ENCODE results near the gene IGSF9B.

Gene IGSF9B

GRCh38 chr11:133896642-133897330, 60.0 kb downstream of the IGSF9B start:
- DNase-seq = no peak

- DNase-seq = no peak
These were observed 60.7 kb downstream of the IGSF9B start for GRCh38 chr11:133896028-133896427.

- no peak for DNase-seq
These were observed 61.2 kb downstream of the IGSF9B start for GRCh38 chr11:133895551-133895950.

GRCh38 chr11:133895061-133895479, 61.7 kb downstream of the IGSF9B start:
- no peak for DNase-seq

GRCh38 chr11:133893381-133893780, 63.4 kb downstream of the IGSF9B start:
- DNase-seq = no peak

GRCh38 chr11:133892584-133893380, 64.0 kb downstream of the IGSF9B start:
- no peak for DNase-seq

DNA sequence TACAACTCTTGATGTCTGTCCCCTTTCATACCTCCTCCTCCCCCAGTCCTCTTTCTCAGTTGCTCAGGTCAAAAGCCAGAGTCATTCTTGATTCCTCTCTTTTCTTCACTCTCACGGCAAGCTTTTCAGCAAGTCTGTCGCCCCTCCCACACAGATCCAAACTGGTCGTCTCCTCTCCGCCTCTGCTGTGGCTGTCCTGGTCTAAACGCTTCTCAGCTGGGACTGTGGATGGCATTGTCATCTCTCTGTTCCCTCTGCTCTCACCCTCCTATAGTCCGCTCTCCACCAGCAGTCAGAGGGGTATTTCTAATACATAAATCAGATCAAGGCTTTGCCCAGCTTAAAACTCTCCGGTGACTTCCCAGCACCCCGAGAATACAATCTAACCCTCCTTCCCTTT, 64.6 kb downstream of the IGSF9B start:
- DNase-seq = no peak

GRCh38 chr11:133889893-133890292, 66.9 kb downstream of the IGSF9B start:
- no peak for DNase-seq

DNA sequence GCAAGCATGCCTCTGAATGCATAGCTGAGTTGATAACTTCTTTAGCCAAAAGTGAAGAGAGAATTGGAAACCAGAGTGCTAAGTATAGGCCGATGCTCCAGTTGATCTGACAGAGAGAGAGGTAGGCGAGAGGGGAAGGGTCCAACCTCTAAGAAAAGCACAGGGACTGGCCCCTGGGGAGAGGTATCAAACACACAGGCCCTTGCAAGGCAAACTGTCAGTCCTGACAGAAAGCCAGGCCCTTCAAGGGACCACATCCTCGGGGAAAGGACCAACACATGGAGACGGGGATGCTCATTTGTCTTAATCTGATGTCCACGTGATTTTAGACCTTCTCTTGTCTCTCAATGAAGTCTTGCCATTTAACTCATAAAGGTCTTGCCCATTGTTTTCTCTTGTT, 67.6 kb downstream of the IGSF9B start:
- no peak for DNase-seq

DNA sequence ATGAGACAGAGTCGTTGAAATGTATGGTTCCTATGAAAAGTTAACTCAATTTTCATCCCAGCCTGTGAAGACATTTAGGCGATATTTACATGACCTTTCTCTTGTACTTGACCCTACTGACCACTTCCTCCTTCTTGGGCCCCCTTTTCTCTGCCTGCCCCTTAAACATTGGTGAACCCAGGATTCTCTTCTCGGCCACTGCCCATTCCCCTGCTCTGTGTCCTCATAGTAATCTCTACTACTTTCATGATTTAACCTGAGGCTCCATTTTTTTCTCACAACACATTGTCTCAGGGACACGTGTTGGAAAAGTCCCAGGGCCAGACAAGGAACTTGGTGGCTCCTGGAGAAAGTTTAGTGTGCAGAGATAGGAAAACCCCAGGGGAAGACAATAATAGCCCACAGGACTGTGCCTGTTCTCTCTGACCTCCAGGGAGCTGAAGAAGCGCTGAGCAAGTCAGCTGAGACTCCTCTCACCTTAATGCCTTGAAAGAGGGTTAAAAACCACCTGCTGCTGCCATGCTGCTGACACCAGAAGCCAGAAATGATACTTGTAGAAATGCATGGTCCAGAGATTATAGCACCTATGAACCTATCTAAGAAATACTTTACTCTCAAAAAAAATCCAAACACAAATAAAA, 69.0 kb downstream of the IGSF9B start:
- no peak for DNase-seq

- no peak for DNase-seq
These were observed 70.7 kb downstream of the IGSF9B start for GRCh38 chr11:133886029-133886428.

- DNase-seq = no peak
These were observed 84.6 kb downstream of the IGSF9B start for GRCh38 chr11:133872160-133872559.

- no peak for DNase-seq
These were observed 89.3 kb downstream of the IGSF9B start for GRCh38 chr11:133867456-133867855.

DNA sequence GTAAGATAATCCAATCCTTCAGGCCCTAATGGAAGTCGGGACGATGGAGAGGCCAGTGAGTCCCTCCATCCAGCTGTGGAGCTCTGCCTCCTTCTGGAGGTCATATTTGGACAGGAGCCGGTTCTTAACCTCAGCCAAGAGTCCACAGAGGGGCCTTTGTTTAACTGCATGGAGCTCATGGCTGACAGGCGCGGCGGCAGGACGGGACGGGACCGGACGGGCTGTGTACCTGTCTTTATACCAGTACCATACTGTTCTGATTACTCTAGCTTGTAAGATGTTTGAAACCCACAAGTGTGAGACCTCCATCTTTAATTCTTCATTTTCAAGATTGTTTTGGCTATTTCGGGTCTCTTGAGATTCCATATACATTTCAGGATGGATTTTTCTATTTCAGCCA, 91.3 kb downstream of the IGSF9B start:
- DNase-seq = no peak

DNA sequence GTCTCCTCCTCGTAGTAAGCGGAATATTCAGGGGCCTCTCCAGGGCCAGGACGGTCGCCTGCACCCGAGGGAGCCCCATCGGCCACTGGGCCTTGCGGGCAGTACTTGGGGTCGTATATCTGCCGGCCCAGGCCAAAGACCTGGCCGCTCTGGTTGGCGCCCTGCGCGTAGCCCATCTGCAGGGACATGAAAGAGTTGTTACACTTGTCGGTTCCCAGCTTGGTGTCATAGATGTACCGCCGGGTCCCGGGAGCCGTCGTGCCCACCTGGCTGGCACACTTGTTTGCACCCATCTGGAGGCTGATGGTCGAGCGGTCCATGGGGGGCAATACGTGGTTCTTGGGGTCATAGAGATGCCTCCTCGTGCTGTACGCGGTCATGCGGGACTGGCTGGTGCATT, 92.0 kb downstream of the IGSF9B start:
- no peak for DNase-seq

GRCh38 chr11:133860151-133860550, 96.6 kb downstream of the IGSF9B start:
- no peak for DNase-seq
